Endothelial cell of umbilical vein (primary cell): Measurements from ENCODE around the gene ZNF3. TPM values are rescaled to one million over a fixed set of nuclear protein-coding genes. Genes with fewer than 3 reads are reported as not detected.

Source experiments
- BruUV-seq: library from RNA; stranded (reverse); fragments of 400-500 nt; replicated peaks from 2 replicates; lab custom pipeline; 2021; lab: Mats Ljungman, UMichigan
- CTCF ChIA-PET: fragments of 300-600, 350-600 bp; sonication (Branson Sonifier 250); formaldehyde crosslinking; loops from one replicate; lab custom pipeline; 2021; ENCODE audit warnings: antibody characterized with exemption, inconsistent platforms; lab: Charles Lee
- POLR2A ChIA-PET: fragments of 300-600, 350-600 bp; sonication (Branson Sonifier 250); formaldehyde crosslinking; loops from one replicate; lab custom pipeline; 2021; ENCODE audit warnings: antibody characterized with exemption, inconsistent platforms; lab: Charles Lee
- DNase-seq: peaks from one replicate; pipeline ENCODE4 v3.0.0-alpha.2; 2011; ENCODE audit warnings: low read depth, low spot score
- FAIRE-seq: peaks from 2 replicates; lab custom pipeline; 2011; peaks lifted over from hg19 to GRCh38; lab: Jason Lieb, UNC
- H2AFZ ChIP-seq: 2 replicates; pipeline ENCODE4 v1.6.0; 2012; ENCODE audit warnings: low read depth, low read length, control low read depth, inconsistent platforms
- H3K27ac ChIP-seq: 2 replicates; pipeline ENCODE4 v1.5.1; 2011; ENCODE audit warnings: low read depth, mild to moderate bottlenecking, control low read depth, low read length, moderate library complexity; ENCODE audit not compliant: insufficient read depth
- H3K27me3 ChIP-seq, 2 experiments: 2 replicates each; pipeline versions ENCODE4 v1.6.0 to v1.6.1; 2011; ENCODE audit warnings: low read length in 2 of 2, mixed read lengths in 1 of 2; ENCODE audit not compliant: control insufficient read depth in 2 of 2, insufficient read depth in 2 of 2
- H3K36me3 ChIP-seq, 2 experiments: 2 replicates in 1 of 2; 3 replicates in 1 of 2; pipeline ENCODE4 v1.5.1; 2011; ENCODE audit warnings: low read length in 2 of 2, mild to moderate bottlenecking in 1 of 2, moderate library complexity in 1 of 2; ENCODE audit not compliant: control insufficient read depth in 2 of 2, insufficient read depth in 2 of 2; ENCODE audit errors: extremely low read depth in 1 of 2
- H3K4me1 ChIP-seq: 3 replicates; pipeline ENCODE4 v1.5.1; 2011; ENCODE audit warnings: mild to moderate bottlenecking, low read length; ENCODE audit not compliant: control insufficient read depth, insufficient read depth; ENCODE audit errors: extremely low read depth
- H3K4me2 ChIP-seq: 2 replicates; pipeline ENCODE4 v1.6.1; 2011; ENCODE audit warnings: low read length, control low read depth, mixed read lengths; ENCODE audit not compliant: insufficient read depth
- H3K4me3 ChIP-seq, 3 experiments: fragments of 200-600 bp in 1 of 3; sonication (generic), shearing (Covaris generic) in 1 of 3; replicated peaks in 1 of 3; 2 replicates each; pipeline ENCODE4 v1.5.1; 2011 to 2016; ENCODE audit warnings: control low read depth in 3 of 3, low read length in 3 of 3, mild to moderate bottlenecking in 2 of 3, inconsistent platforms in 1 of 3, low read depth in 1 of 3, moderate library complexity in 1 of 3; ENCODE audit not compliant: insufficient read depth in 1 of 3
- H3K79me2 ChIP-seq: 2 replicates; pipeline ENCODE4 v1.6.0; 2012; ENCODE audit warnings: low read length, inconsistent platforms; ENCODE audit not compliant: control insufficient read depth, insufficient read depth
- H3K9ac ChIP-seq: replicated peaks from 2 replicates; pipeline ENCODE3; 2011; ENCODE audit warnings: low read length, control low read depth; ENCODE audit not compliant: insufficient read depth; ENCODE audit errors: extremely low read depth
- H3K9me1 ChIP-seq: replicated peaks from 3 replicates; pipeline ENCODE4 v1.6.0; 2011; ENCODE audit warnings: mild to moderate bottlenecking, low read length; ENCODE audit not compliant: control insufficient read depth, insufficient read depth; ENCODE audit errors: extremely low read depth
- H3K9me3 ChIP-seq: replicated peaks from 2 replicates; pipeline ENCODE4 v1.5.1; 2012; ENCODE audit warnings: low read length, inconsistent platforms; ENCODE audit not compliant: control insufficient read depth, insufficient read depth
- H4K20me1 ChIP-seq: replicated peaks from 2 replicates; pipeline ENCODE3; 2011; ENCODE audit warnings: mild to moderate bottlenecking, low read length; ENCODE audit not compliant: control insufficient read depth, insufficient read depth; ENCODE audit errors: extremely low read depth
- CTCF ChIP-seq, 2 donors: IDR thresholded peaks; 1 replicate in 1 of 2; 2 replicates in 1 of 2; pipeline ENCODE4 v1.5.1; 2011; ENCODE audit warnings: low read length in 2 of 2, mild to moderate bottlenecking in 2 of 2, moderate library complexity in 2 of 2, control low read depth in 1 of 2, inconsistent platforms in 1 of 2, low read depth in 1 of 2; ENCODE audit not compliant: insufficient read depth in 1 of 2; ENCODE audit errors: extremely low read depth in 1 of 2
- EZH2 ChIP-seq: IDR thresholded peaks from 2 replicates; pipeline ENCODE4 v1.6.1; 2012; ENCODE audit warnings: borderline replicate concordance, low read depth, mild to moderate bottlenecking, moderate library complexity, low read length, inconsistent platforms; ENCODE audit not compliant: severe bottlenecking
- GATA2 ChIP-seq: IDR thresholded peaks from 2 replicates; pipeline ENCODE4 v1.7.0; 2011; ENCODE audit warnings: low read depth, mild to moderate bottlenecking, moderate library complexity, mixed read lengths, low read length; ENCODE audit not compliant: insufficient read length, insufficient read depth
- JUN ChIP-seq: IDR thresholded peaks from 2 replicates; pipeline ENCODE4 v1.6.1; 2011; ENCODE audit warnings: borderline replicate concordance, low read depth; ENCODE audit not compliant: insufficient read length, insufficient read depth
- MAX ChIP-seq: IDR thresholded peaks from 2 replicates; pipeline ENCODE4 v1.6.1; 2011; ENCODE audit not compliant: insufficient read depth, insufficient read length
- MYC ChIP-seq: IDR thresholded peaks from one replicate; pipeline ENCODE4 v1.6.1; 2011; ENCODE audit warnings: mild to moderate bottlenecking, low read depth, low read length
- POLR2A ChIP-seq: IDR thresholded peaks from 2 replicates; pipeline ENCODE4 v1.6.1; 2012; ENCODE audit warnings: low read depth, mild to moderate bottlenecking, control low read depth, low read length
- POLR2AphosphoS5 ChIP-seq: IDR thresholded peaks from 2 replicates; pipeline ENCODE4 v1.6.1; 2012; ENCODE audit warnings: low read depth, mild to moderate bottlenecking, control low read depth, low read length, moderate library complexity; ENCODE audit not compliant: insufficient read depth
- dilution Hi-C: fragments of 300-500 bp; cut with MboI; formaldehyde crosslinking; loops from one replicate; pipeline ENCODE4 v1.15.0; 2019; ENCODE audit warnings: low sequenced_read_pairs; ENCODE audit not compliant: extremely low pct_ligation_motif_present
- intact Hi-C: fragments of 100-400 bp; cut with micrococcal nuclease; formaldehyde crosslinking; loops from one replicate; pipeline ENCODE4 v1.10.0; 2022
- polyA plus RNA-seq, 4 experiments: library from polyadenylated mRNA; depleted of rRNA in 3 of 4; stranded (reverse) in 3 of 4; unstranded in 1 of 4; fragments of >200 nt; gene quantifications; 2 replicates each; pipeline versions ENCODE4 v1.2.1 to v1.2.3, GENCODE V29; 2011 to 2012; ENCODE audit warnings: missing spikeins in 1 of 4
- total RNA-seq: library from RNA; stranded (reverse); gene quantifications from 2 replicates; pipeline ENCODE4 v1.2.3, GENCODE V29; 2021

ZNF3 gene
- total and polyA plus RNA-seq, 2 donors (not counting 3 experiments of a cell fraction or from before 2014, with no cell fraction given), result 21.8 to 30.9 TPM

GRCh38 chr7:100119970-100120732 lies 38.6 kb upstream of the ZNF3 start:
- DNase-seq (no peak), FAIRE-seq (no peak)
- CTCF ChIA-PET, result interaction anchor here (1.0 to 1.6 kb wide), 3 partner anchors 11 to 127 kb away, joined by 3 to 4 read pairs (median 3); partner anchors contain the start of genes AP4M1 and MCM7
- no peaks in the 10 kb centered on the region for H3K9me3 ChIP-seq
- H3K27me3 ChIP-seq, result no peaks in the 10 kb centered on the region
- peak overlapping the region; percentile 76 for H3K9ac ChIP-seq
- H3K9me1 ChIP-seq, result no peaks in the 10 kb centered on the region
- peak overlapping the region; percentile 83 for H3K27ac ChIP-seq
- TSS peak; percentile 60 for BruUV-seq
- H3K4me2 ChIP-seq, result peak overlapping the region; percentile 67
- TF ChIP-seq JUN (no peak), MYC (no peak), POLR2AphosphoS5 (peak; percentile 13)
- peak overlapping the region; percentile 60 for H2AFZ ChIP-seq
- H3K79me2 ChIP-seq, result peaks cover 10% of the 10 kb centered on the region
- intact Hi-C loops (loop anchor here (1.0 kb wide), 3 partner anchors 14 to 28 kb away; partner anchors contain the start of genes AP4M1, LAMTOR4 and MCM7), dilution Hi-C loops (no loop called here)
- peak overlapping the region; percentile 9 to 77 (median 70) for H3K4me3 ChIP-seq
- H3K4me1 ChIP-seq, result peaks cover 11% of the 10 kb centered on the region
- POLR2A ChIA-PET, result no interaction called here
- H4K20me1 ChIP-seq, result no peaks in the 10 kb centered on the region
- peaks cover 0 to 1% of the 10 kb centered on the region in 2 experiments for H3K36me3 ChIP-seq

- peak; percentile 96 for DNase-seq
- Histone ChIP-seq H3K4me3 (peak within 1 kb of the TSS; percentile 70 to 89 (median 77)), H3K9ac (peak within 1 kb of the TSS; percentile 76), H3K9me1 (no peaks in the 10 kb centered on the region), H3K79me2 (peaks cover 10% of the 10 kb centered on the region), H3K9me3 (no peaks in the 10 kb centered on the region), H3K4me1 (peaks cover 11% of the 10 kb centered on the region), H4K20me1 (no peaks in the 10 kb centered on the region), H3K36me3 (no peaks in the 10 kb centered on the region), H2AFZ (peak within 1 kb of the TSS; percentile 76), H3K4me2 (peak within 1 kb of the TSS; percentile 67), H3K27me3 (no peaks in the 10 kb centered on the region), H3K27ac (peak within 1 kb of the TSS; percentile 83)
- ChIA-PET CTCF (interaction anchor here (1.0 to 1.6 kb wide), 2 partner anchors 18 to 126 kb away, joined by 3 read pairs; partner anchors contain the start of genes AP4M1 and MCM7), POLR2A (no interaction called here)
- dilution Hi-C loops (no loop called here), intact Hi-C loops (loop anchor here (1.0 kb wide), 2 partner anchors 18 to 29 kb away; partner anchors contain the start of genes AP4M1, LAMTOR4 and MCM7)
- TF ChIP-seq GATA2 (no peak), POLR2A (peak; percentile 86), MAX (no peak), CTCF (IDR thresholded peaks at IDR 0.05; ENCODE audit: extremely low read depth in 1 of 2, insufficient read depth in 1 of 2, low read depth in 1 of 2, low read length in 2 of 2) (no peak), POLR2AphosphoS5 (peak; percentile 74), EZH2 (no peak)
- no TSS peak for BruUV-seq
- peak; percentile 98 for FAIRE-seq
Measured at GRCh38 chr7:100119072-100119969, 37.8 kb upstream of the ZNF3 start, which contains the start of the genes CNPY4 and TAF6. Gene CNPY4 (plus strand): TSS chr7:100119634. CDS start chr7:100119745, 111 bp downstream. Gene TAF6 (minus strand): TSS chr7:100119358. CDS start chr7:100114209, 5,149 bp downstream.
